Mesenteric fat pad (tissue), 1 donor: ENCODE data around the gene NID2. TPM values are rescaled to one million over a fixed set of nuclear protein-coding genes. Genes with fewer than 3 reads are reported as not detected.

Source experiments
- DNase-seq: peaks from one replicate; pipeline ENCODE4 v3.0.0-alpha.2; 2020; ENCODE audit warnings: low spot score
- total RNA-seq: library from RNA; stranded (reverse); fragmentation: NEBNext Ultra II Directional; extraction: Animal tissue kit (Norgen Biotek cat#: 25700); gene quantifications from one replicate; pipeline ENCODE4 v1.2.1, GENCODE V29; 2021
- donor health status: DM: yes; HTN: yes; CAD: no.

Gene NID2
- total RNA-seq, 1 donor from 2014 or later: 66.2 TPM

DNA sequence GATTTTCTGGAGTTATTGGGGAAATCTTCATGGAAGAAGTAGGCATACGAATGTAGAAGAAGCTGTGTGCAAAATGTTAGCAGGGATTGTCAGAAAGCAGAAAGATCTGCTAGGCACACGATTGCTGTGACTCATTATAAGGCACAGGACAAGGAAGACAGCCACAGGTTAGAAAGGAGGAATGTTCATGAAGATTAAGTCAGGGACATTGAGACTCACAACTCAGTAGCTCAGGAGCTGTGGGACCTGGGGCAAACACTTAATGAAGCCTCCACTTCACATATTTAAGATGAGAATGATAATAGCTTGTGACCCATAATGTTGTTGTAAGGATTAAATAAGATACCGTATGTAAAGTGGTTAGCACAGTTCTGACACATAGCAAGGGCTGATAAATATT is 106.1 kb downstream of the NID2 start:
- DNase-seq: no peak

DNA sequence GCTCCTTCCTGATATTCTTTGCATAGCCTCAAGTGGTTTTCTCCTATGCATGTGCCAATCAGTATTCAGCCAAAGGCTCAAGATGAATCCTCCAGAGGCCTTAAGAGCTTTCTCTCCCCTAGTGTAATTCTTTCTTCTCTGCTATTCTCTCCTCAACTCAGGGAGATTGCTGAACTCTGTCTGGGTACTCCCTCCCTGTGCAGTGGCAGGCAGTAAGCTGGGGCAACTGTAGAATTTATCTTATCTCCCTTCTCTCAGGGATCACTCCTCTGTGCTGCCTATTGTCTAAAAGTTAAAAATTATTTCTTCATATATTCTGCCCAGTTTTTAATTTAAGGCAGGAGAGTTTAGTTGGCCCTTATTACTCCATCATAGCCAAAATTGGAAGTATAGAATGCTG is 108.0 kb downstream of the NID2 start:
- DNase-seq: no peak

DNA sequence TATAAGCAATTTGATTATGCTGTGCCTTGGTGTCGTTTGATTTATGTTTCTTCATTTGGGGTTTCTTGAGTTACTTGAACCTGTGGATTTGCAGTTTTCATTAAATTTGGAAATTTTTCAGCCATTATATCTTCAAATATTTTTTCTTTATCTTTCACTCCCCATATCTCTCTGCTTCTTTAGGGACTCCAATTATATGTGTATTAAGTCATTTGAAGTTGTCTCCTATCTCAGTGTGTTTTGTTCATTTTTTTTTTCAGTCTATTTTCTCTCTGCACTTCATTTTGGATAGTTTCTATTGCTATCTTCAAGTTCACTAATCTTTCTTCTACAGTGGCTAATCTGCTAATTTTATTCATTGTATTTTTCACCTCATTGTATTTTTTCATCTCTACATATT is 108.9 kb downstream of the NID2 start:
- DNase-seq: no peak

DNA sequence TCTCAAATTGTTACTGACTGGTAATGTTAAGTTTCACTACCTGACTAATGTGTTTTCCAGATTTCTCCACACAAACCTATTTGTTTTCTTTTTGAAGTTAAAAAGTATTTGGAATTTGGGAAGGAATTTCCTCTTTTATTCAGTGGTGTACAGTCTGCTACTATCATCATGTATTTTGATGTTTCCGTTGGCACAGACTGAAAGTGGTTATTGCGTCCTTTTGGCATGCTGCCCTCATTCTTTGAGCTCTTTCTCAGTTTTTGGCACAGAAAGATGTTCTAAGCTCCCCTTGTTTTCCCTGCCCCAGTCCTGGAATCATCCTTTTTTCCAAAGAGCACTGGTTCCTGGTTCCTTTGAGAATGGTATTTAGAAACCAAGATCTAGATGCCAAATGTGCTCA is 110.9 kb downstream of the NID2 start:
- no peak for DNase-seq

Other genes with a start within 250 kb of the NID2 start
- 135 TPM for gene GNG2, start 208.4 kb downstream of the NID2 start, total RNA-seq
- gene RTRAF, start 79.5 kb downstream of the NID2 start, total RNA-seq: 140 TPM
- gene PTGDR, start 198.6 kb upstream of the NID2 start, total RNA-seq: 1.0 TPM
- 10.9 TPM for gene PTGER2, start 245.3 kb upstream of the NID2 start, total RNA-seq